HG03196 (cell line): ENCODE data around the gene RIPOR2.

Source experiments
- ATAC-seq: cut with Tn5 transposase; IDR thresholded peaks from one replicate; pipeline ENCODE4 v1.9.1; 2021; ENCODE audit not compliant: unreplicated experiment

RIPOR2 gene

GRCh38 chr6:24824142-24824938 lies 111.4 kb downstream of the RIPOR2 start:
- no peak for ATAC-seq

GRCh38 chr6:24823185-24823584 lies 112.6 kb downstream of the RIPOR2 start:
- no peak for ATAC-seq

- no peak for ATAC-seq
Observed at GRCh38 chr6:24822696-24823095, 113.1 kb downstream of the RIPOR2 start.

- no peak for ATAC-seq
Observed at GRCh38 chr6:24821860-24822444, 113.8 kb downstream of the RIPOR2 start.

- ATAC-seq, result no peak
Observed at GRCh38 chr6:24818346-24818745, 117.4 kb downstream of the RIPOR2 start.

GRCh38 chr6:24809728-24810127 lies 126.0 kb downstream of the RIPOR2 start:
- ATAC-seq, result no peak

- no peak for ATAC-seq
Observed at GRCh38 chr6:24807584-24807983, 128.2 kb downstream of the RIPOR2 start.

GRCh38 chr6:24802271-24803059 lies 133.3 kb downstream of the RIPOR2 start:
- ATAC-seq, result no peak

GRCh38 chr6:24799541-24799915 lies 136.2 kb downstream of the RIPOR2 start:
- no peak for ATAC-seq

GRCh38 chr6:24798740-24799540 lies 136.8 kb downstream of the RIPOR2 start, which contains the start of gene ARMH2:
Gene ARMH2 (minus strand): TSS chr6:24798917. CDS start chr6:24798857, 60 bp downstream.
- no peak for ATAC-seq

- ATAC-seq, result no peak
Observed at GRCh38 chr6:24797596-24798216, 138.1 kb downstream of the RIPOR2 start.

- ATAC-seq, result no peak
Observed at GRCh38 chr6:24796616-24797290, 139.0 kb downstream of the RIPOR2 start.

- no peak for ATAC-seq
Observed at GRCh38 chr6:24795106-24795505, 140.7 kb downstream of the RIPOR2 start.

- ATAC-seq, result no peak
Observed at GRCh38 chr6:24788031-24788665, 147.6 kb downstream of the RIPOR2 start.

GRCh38 chr6:24780206-24780605 lies 155.6 kb downstream of the RIPOR2 start:
- no peak for ATAC-seq

- ATAC-seq, result no peak
Observed at GRCh38 chr6:24779416-24780016, 156.2 kb downstream of the RIPOR2 start.

- no peak for ATAC-seq
Observed at GRCh38 chr6:24778878-24779277, 156.9 kb downstream of the RIPOR2 start.

- ATAC-seq, result no peak
Observed at GRCh38 chr6:24778121-24778520, 157.6 kb downstream of the RIPOR2 start.

- ATAC-seq, result no peak
Observed at GRCh38 chr6:24777227-24777626, 158.5 kb downstream of the RIPOR2 start.
